ENCODE results near the gene PKD1. TPM values are rescaled to one million over a fixed set of nuclear protein-coding genes. Genes with fewer than 3 reads are reported as not detected.
A peak's percentile ranks its signal among the peaks of the same experiment; 100 is the strongest.

The PKD1 gene
- total and polyA plus RNA-seq, 2 of the 13 experiments (the other 11 are each of a cell fraction or from before 2014, with no cell fraction given) = 22.1 to 23.0 TPM

DNA sequence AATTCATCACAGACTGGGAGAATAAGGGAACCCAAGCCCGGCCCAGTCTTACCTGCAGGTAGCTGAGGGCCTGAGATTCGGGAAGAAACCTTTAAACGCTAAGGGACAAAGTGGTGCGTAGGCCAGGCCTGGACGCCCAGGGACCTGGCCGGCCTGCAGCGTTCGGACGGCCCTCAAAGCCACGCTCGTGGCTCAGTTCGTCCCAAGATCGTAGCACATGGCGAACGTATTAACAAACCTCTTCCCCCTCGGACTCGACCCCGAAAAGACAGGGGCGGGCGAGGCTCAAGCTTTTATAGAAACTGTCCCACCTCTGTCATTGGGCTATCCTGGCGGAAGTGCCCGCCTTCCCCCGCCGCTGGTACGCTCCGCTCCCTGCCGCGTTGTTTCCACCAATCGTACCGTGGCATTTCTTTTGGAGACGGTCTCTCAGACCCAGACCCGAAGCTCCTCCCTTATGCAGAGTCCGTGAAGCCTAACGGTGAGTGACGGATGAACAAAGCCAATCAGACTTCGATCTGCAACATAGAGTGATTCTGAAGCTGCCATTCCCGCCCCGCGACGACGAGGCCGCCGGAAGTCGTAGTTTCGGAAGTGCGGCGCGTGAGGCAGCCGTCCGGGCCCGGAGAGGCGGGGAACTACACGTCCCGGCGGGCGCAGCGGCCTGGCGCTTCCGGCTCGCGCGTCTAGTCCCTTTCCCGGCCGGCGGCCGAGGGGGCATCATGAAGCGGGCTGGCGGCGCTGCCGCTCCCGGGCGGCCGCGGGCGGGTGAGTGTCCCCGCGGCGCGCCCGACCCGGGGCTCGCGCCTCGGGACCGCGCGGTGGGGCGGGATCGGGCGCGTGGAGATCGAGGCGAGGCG is 19.6 kb upstream of the PKD1 start, which contains the start of gene TRAF7 (continued):
- TF ChIP-seq, protein P1, sequence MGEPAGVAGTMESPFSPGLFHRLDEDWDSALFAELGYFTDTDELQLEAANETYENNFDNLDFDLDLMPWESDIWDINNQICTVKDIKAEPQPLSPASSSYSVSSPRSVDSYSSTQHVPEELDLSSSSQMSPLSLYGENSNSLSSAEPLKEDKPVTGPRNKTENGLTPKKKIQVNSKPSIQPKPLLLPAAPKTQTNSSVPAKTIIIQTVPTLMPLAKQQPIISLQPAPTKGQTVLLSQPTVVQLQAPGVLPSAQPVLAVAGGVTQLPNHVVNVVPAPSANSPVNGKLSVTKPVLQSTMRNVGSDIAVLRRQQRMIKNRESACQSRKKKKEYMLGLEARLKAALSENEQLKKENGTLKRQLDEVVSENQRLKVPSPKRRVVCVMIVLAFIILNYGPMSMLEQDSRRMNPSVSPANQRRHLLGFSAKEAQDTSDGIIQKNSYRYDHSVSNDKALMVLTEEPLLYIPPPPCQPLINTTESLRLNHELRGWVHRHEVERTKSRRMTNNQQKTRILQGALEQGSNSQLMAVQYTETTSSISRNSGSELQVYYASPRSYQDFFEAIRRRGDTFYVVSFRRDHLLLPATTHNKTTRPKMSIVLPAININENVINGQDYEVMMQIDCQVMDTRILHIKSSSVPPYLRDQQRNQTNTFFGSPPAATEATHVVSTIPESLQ (CRISPR knock-in tag; conservative IDR thresholded peaks at IDR 0.05) = 0 out of 2 replicates have a peak, but pooled peaks have one; percentile 34
- TF ChIP-seq ZFP1 (CRISPR knock-in tag; IDR thresholded peaks at IDR 0.05) (peak; percentile 88; the same call in 1 of the 2 replicates), KLF15 (CRISPR knock-in tag; IDR thresholded peaks at IDR 0.05; ENCODE audit: borderline replicate concordance) (peak; percentile 70; the same call in 1 of the 2 replicates), NPAS2 (CRISPR knock-in tag; IDR thresholded peaks at IDR 0.05; ENCODE audit: borderline replicate concordance) (no peak), ZNF496 (CRISPR knock-in tag; IDR thresholded peaks at IDR 0.05; ENCODE audit: insufficient replicate concordance) (no peak), ZBTB1 (CRISPR knock-in tag; IDR thresholded peaks at IDR 0.05; ENCODE audit: borderline replicate concordance) (no peak), SMYD3 (CRISPR knock-in tag; IDR thresholded peaks at IDR 0.05) (0 out of 2 replicates have a peak, but pooled peaks have one; percentile 73), MBD4 (IDR thresholded peaks at IDR 0.05; ENCODE audit: borderline replicate concordance, low read length) (no peak), ZNF619 (CRISPR knock-in tag; IDR thresholded peaks at IDR 0.05) (no peak), ZNF138 (CRISPR knock-in tag; IDR thresholded peaks at IDR 0.05; ENCODE audit: low read depth) (no peak; the same call in 1 of the 2 replicates), EP300 (IDR thresholded peaks at IDR 0.05; ENCODE audit: low read depth in 2 of 2, low read length in 2 of 2) (peak; percentile 4 to 14; a peak in 1 of 4 replicates), EP300 (CRISPR knock-in tag; IDR thresholded peaks at IDR 0.05; ENCODE audit: borderline replicate concordance) (peak; percentile 27; the same call in 1 of the 2 replicates), NFRKB (IDR thresholded peaks at IDR 0.05) (no peak), ONECUT2 (CRISPR knock-in tag; IDR thresholded peaks at IDR 0.05) (0 out of 2 replicates have a peak, but pooled peaks have one; percentile 30), IKZF1 (IDR thresholded peaks at IDR 0.05) (no peak), KLF11 (CRISPR knock-in tag; IDR thresholded peaks at IDR 0.05) (no peak; the same call in 1 of the 2 replicates), SMAD9 (CRISPR knock-in tag; IDR thresholded peaks at IDR 0.05) (no peak), CAMTA2 (CRISPR knock-in tag; IDR thresholded peaks at IDR 0.05; ENCODE audit: borderline replicate concordance) (no peak), PRMT3 (CRISPR knock-in tag; IDR thresholded peaks at IDR 0.05; ENCODE audit: borderline replicate concordance, low read depth) (no peak)
- TF ChIP-seq, protein P2, sequence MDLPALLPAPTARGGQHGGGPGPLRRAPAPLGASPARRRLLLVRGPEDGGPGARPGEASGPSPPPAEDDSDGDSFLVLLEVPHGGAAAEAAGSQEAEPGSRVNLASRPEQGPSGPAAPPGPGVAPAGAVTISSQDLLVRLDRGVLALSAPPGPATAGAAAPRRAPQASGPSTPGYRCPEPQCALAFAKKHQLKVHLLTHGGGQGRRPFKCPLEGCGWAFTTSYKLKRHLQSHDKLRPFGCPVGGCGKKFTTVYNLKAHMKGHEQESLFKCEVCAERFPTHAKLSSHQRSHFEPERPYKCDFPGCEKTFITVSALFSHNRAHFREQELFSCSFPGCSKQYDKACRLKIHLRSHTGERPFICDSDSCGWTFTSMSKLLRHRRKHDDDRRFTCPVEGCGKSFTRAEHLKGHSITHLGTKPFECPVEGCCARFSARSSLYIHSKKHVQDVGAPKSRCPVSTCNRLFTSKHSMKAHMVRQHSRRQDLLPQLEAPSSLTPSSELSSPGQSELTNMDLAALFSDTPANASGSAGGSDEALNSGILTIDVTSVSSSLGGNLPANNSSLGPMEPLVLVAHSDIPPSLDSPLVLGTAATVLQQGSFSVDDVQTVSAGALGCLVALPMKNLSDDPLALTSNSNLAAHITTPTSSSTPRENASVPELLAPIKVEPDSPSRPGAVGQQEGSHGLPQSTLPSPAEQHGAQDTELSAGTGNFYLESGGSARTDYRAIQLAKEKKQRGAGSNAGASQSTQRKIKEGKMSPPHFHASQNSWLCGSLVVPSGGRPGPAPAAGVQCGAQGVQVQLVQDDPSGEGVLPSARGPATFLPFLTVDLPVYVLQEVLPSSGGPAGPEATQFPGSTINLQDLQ (CRISPR knock-in tag; IDR thresholded peaks at IDR 0.05) = peak; percentile 85; the same call in 1 of the 2 replicates
- TF ChIP-seq, protein P3, sequence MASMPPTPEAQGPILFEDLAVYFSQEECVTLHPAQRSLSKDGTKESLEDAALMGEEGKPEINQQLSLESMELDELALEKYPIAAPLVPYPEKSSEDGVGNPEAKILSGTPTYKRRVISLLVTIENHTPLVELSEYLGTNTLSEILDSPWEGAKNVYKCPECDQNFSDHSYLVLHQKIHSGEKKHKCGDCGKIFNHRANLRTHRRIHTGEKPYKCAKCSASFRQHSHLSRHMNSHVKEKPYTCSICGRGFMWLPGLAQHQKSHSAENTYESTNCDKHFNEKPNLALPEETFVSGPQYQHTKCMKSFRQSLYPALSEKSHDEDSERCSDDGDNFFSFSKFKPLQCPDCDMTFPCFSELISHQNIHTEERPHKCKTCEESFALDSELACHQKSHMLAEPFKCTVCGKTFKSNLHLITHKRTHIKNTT (CRISPR knock-in tag; IDR thresholded peaks at IDR 0.05) = 0 out of 2 replicates have a peak, but pooled peaks have one; percentile 85
